Smooth muscle cell (in vitro differentiated cells): ENCODE data around the gene ST13. TPM values are rescaled to one million over a fixed set of nuclear protein-coding genes. Genes with fewer than 3 reads are reported as not detected.
"Not testable (repeated sequence)": the region's sequence is repeated elsewhere in the genome, so short reads cannot be mapped to it uniquely, and the experiment has no call there.

Experiments used
- DNase-seq: peaks from one replicate; lab custom pipeline; 2025; ENCODE audit not compliant: unreplicated experiment; lab: John Stamatoyannopoulos, UW
- H2AFZ ChIP-seq: fragments of 200-600 bp; sonication (generic); 2 replicates; pipeline ENCODE4 v1.6.0; 2016; ENCODE audit warnings: antibody characterized with exemption, low read depth, mild to moderate bottlenecking
- H3F3A ChIP-seq: fragments of 200-600 bp; sonication (generic); 2 replicates; pipeline ENCODE4 v1.6.0; 2017; ENCODE audit warnings: antibody characterized with exemption, low read depth
- H3K27ac ChIP-seq: fragments of 200-600 bp; sonication (generic); 2 replicates; pipeline ENCODE4 v1.5.1; 2016; ENCODE audit warnings: low read depth, mild to moderate bottlenecking
- H3K27me3 ChIP-seq: fragments of 200-600 bp; sonication (generic); 2 replicates; pipeline ENCODE4 v1.6.1; 2016; ENCODE audit warnings: low read depth, mild to moderate bottlenecking
- H3K36me3 ChIP-seq: fragments of 200-600 bp; sonication (generic); 2 replicates; pipeline ENCODE4 v1.5.1; 2016; ENCODE audit warnings: low read depth
- H3K4me1 ChIP-seq: fragments of 200-600 bp; sonication (generic); 2 replicates; pipeline ENCODE4 v1.5.1; 2016; ENCODE audit warnings: low read depth
- H3K4me2 ChIP-seq: fragments of 200-600 bp; sonication (generic); 2 replicates; pipeline ENCODE4 v1.6.0; 2016; ENCODE audit warnings: mild to moderate bottlenecking
- H3K4me3 ChIP-seq: fragments of 200-600 bp; sonication (generic); 2 replicates; pipeline ENCODE4 v1.5.1; 2016; ENCODE audit warnings: mild to moderate bottlenecking
- H3K79me2 ChIP-seq: fragments of 200-600 bp; sonication (generic); 2 replicates; pipeline ENCODE4 v1.6.0; 2016; ENCODE audit warnings: low read depth, mild to moderate bottlenecking
- H3K9ac ChIP-seq: fragments of 200-600 bp; sonication (generic); 2 replicates; pipeline ENCODE4 v1.6.0; 2016; ENCODE audit warnings: low read depth
- H3K9me3 ChIP-seq: fragments of 200-600 bp; sonication (generic); replicated peaks from 2 replicates; pipeline ENCODE4 v1.5.1; 2016; ENCODE audit warnings: low read depth
- H4K20me1 ChIP-seq: fragments of 200-600 bp; sonication (generic); 2 replicates; pipeline ENCODE4 v1.6.0; 2016; ENCODE audit warnings: low read depth
- WGBS: methylation state at CpG from one replicate; pipeline ENCODE4 v1.1.7; 2016; ENCODE audit warnings: low lambda C conversion rate; 5-methylcytosine and 5-hydroxymethylcytosine counted together
- polyA plus RNA-seq: library from polyadenylated mRNA; unstranded; fragments of >200 nt; fragmentation: Nextera tagmentation; extraction: Ambion mirVana; gene quantifications from 2 replicates; pipeline ENCODE4 v1.2.1, GENCODE V29; 2016
- total RNA-seq: library from RNA; depleted of rRNA; stranded (reverse); fragments of >200 nt; gene quantifications from 2 replicates; pipeline ENCODE4 v1.2.3, GENCODE V29; 2014
- TF ChIP-seq, protein P1 (sequence below): fragments of 200-600 bp; sonication (generic); IDR thresholded peaks from 2 replicates; pipeline ENCODE4 v1.5.1; 2017; ENCODE audit warnings: borderline replicate concordance, mild to moderate bottlenecking, antibody characterized with exemption; ENCODE audit not compliant: insufficient read depth, poor library complexity, severe bottlenecking

The ST13 gene
- total and polyA plus RNA-seq, 2 experiments from 2014 or later, result 118 to 129 TPM

DNA sequence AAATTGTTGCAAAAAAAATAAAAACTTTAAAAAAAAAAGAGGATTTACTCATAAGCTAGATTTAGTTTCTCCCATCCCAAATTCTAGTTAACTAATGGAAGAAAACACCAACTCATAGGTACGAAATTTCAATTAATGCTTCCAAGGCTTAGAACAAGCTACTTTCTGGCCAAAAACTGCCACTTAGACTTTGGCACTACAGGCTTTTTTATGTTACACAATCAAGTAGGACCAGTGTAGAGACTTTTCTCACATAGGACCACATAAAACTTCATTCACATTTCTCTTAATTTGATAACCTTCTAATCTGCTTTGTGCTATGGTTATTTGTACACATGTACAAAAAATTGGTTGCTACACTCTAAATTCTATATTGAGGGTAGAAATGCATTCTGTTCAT, 3.1 kb downstream of the ST13 start:
- Histone ChIP-seq H3K4me1 (peaks cover 42% of the 10 kb centered on the region), H3K9me3 (no peaks in the 10 kb centered on the region), H3K79me2 (peaks cover 91% of the 10 kb centered on the region), H3F3A (no peaks in the 10 kb centered on the region), H3K9ac (peak overlapping the region; percentile 58), H4K20me1 (peaks cover 64% of the 10 kb centered on the region), H3K27me3 (no peaks in the 10 kb centered on the region), H3K4me2 (peak overlapping the region; percentile 89), H3K4me3 (peak overlapping the region; percentile 91), H2AFZ (no peak overlapping the region), H3K36me3 (peaks cover 9% of the 10 kb centered on the region), H3K27ac (peak overlapping the region; percentile 98)
- no peak for DNase-seq
- TF ChIP-seq, protein P1, sequence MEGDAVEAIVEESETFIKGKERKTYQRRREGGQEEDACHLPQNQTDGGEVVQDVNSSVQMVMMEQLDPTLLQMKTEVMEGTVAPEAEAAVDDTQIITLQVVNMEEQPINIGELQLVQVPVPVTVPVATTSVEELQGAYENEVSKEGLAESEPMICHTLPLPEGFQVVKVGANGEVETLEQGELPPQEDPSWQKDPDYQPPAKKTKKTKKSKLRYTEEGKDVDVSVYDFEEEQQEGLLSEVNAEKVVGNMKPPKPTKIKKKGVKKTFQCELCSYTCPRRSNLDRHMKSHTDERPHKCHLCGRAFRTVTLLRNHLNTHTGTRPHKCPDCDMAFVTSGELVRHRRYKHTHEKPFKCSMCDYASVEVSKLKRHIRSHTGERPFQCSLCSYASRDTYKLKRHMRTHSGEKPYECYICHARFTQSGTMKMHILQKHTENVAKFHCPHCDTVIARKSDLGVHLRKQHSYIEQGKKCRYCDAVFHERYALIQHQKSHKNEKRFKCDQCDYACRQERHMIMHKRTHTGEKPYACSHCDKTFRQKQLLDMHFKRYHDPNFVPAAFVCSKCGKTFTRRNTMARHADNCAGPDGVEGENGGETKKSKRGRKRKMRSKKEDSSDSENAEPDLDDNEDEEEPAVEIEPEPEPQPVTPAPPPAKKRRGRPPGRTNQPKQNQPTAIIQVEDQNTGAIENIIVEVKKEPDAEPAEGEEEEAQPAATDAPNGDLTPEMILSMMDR, result no peak
- WGBS, result 92% methylated on average over 1 of the region's 1 CpG

DNA sequence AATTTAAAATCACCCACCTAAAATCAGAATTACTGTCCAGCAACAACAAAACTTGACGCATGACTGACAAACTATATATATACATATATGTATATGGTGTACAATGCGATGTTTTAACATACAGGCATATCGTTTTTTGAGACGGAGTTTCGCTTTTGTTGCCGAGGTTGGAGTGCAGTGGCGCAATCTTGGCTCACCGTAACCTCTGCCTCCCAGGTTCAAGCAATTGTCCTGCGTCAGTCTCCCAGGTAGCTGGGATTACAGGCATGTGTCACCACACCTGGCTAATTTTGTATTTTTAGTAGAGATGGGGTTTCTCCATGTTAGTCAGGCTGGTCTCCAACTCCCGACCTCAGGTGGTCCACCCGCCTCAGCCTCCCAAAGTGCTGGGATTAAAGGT, 10.6 kb downstream of the ST13 start:
- H3K27me3 ChIP-seq, DNase-seq, H3K9ac ChIP-seq, H3K27ac ChIP-seq, H2AFZ ChIP-seq, H3K9me3 ChIP-seq, H3K4me1 ChIP-seq, H3K4me3 ChIP-seq, H3K4me2 ChIP-seq, H3F3A ChIP-seq: not testable (repeated sequence)
- whole genome bisulfite sequencing, result 96% methylated on average over 11 of the region's 11 CpGs
- Histone ChIP-seq H3K79me2 (peaks cover 95% of the 10 kb centered on the region), H3K36me3 (peaks cover 43% of the 10 kb centered on the region), H4K20me1 (peaks cover 70% of the 10 kb centered on the region)

DNA sequence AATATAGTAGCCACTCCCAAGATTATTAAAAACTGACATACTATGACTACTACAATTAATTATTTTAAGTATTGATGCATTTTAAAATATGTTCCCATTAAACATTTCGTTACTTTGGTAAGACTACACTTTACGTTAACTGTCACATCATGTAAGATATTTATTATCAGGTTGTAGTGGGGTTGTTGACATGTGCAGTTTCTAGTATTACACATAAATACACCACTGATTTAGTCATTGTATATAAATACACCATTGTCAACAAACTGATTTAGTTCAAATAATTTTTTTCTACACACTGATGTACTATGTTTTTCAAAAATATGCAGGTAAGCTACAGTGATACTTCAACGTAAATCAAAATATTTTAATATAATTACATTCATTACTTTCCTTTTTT, 11.5 kb downstream of the ST13 start:
- Histone ChIP-seq H3K79me2 (peaks cover 91% of the 10 kb centered on the region), H3K4me1 (no peaks in the 10 kb centered on the region), H3K27me3 (no peaks in the 10 kb centered on the region), H3K4me2 (no peak overlapping the region), H3K9me3 (no peaks in the 10 kb centered on the region), H2AFZ (no peak overlapping the region), H4K20me1 (peaks cover 66% of the 10 kb centered on the region), H3K9ac (no peak overlapping the region), H3F3A (no peaks in the 10 kb centered on the region), H3K27ac (no peak overlapping the region), H3K36me3 (peaks cover 48% of the 10 kb centered on the region), H3K4me3 (no peak overlapping the region)
- whole genome bisulfite sequencing, result 98% methylated on average over 3 of the region's 3 CpGs
- TF ChIP-seq, protein P1, result no peak
- no peak for DNase-seq

DNA sequence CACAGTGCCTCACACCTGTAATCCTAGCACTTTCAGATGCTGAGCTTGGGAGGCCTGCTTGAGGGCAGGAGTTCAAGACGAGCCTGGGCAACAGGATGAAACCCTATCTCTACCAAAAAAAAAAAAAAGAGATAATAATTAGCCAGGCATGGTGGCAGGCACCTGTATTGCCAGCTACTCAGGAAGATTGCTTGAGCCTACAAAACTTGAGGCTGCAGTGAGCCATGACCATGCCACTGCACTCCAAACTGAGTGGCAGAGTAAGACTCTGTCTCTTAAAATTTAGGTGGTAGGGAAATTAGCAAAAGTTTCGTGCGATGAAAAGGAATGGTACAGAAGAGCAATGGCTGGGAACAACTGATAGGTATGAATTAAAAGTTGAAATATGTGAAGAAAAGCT, 18.0 kb downstream of the ST13 start:
- H3K9me3 ChIP-seq, result no peaks in the 10 kb centered on the region
- H3K4me2 ChIP-seq, result no peak overlapping the region
- no peak overlapping the region for H2AFZ ChIP-seq
- H3F3A ChIP-seq, result no peaks in the 10 kb centered on the region
- H4K20me1 ChIP-seq, result peaks cover 60% of the 10 kb centered on the region
- no peaks in the 10 kb centered on the region for H3K27me3 ChIP-seq
- no peak overlapping the region for H3K27ac ChIP-seq
- DNase-seq, result no peak
- H3K4me1 ChIP-seq, result no peaks in the 10 kb centered on the region
- 95% methylated on average over 3 of the region's 3 CpGs for WGBS
- no peak overlapping the region for H3K4me3 ChIP-seq
- no peak overlapping the region for H3K9ac ChIP-seq
- H3K36me3 ChIP-seq, result peaks cover 51% of the 10 kb centered on the region
- TF ChIP-seq, protein P1, result no peak
- H3K79me2 ChIP-seq, result peaks cover 71% of the 10 kb centered on the region
